Thyroid gland (tissue), 4 donors: ENCODE measurements around the gene MRPL36. TPM values are rescaled to one million over a fixed set of nuclear protein-coding genes. Genes with fewer than 3 reads are reported as not detected.

Experiments used
- DNase-seq, 2 donors: peaks; one replicate each; pipeline ENCODE4 v3.0.0-alpha.2; 2019
- H3K27ac ChIP-seq, 3 donors: fragments of 200-600 bp; sonication (generic); 1 replicate in 2 of 3; 2 replicates in 1 of 3; pipeline ENCODE4 v1.5.1; 2016 to 2019; ENCODE audit warnings: mild to moderate bottlenecking in 1 of 3, moderate library complexity in 1 of 3
- H3K27me3 ChIP-seq: fragments of 200-600 bp; sonication (generic); one replicate; pipeline ENCODE4 v1.5.1; 2019
- H3K36me3 ChIP-seq, 2 donors: fragments of 200-600 bp; sonication (generic); one replicate each; pipeline ENCODE4 v1.5.1; 2016 to 2019
- H3K4me1 ChIP-seq, 2 donors: fragments of 200-600 bp; sonication (generic); one replicate each; pipeline ENCODE4 v1.5.1; 2017 to 2019
- H3K4me3 ChIP-seq, 3 donors: fragments of 200-600 bp; sonication (generic); replicated peaks in 1 of 3; 1 replicate in 2 of 3; 2 replicates in 1 of 3; pipeline ENCODE4 v1.5.1; 2016; ENCODE audit warnings: mild to moderate bottlenecking in 1 of 3
- H3K9me3 ChIP-seq: fragments of 200-600 bp; sonication (generic); one replicate; pipeline ENCODE4 v1.5.1; 2017
- POLR2A ChIP-seq, 2 donors: fragments of 450-650 bp; IDR thresholded peaks; one replicate each; pipeline ENCODE4 v1.6.1; 2017; ENCODE audit warnings: antibody characterized with exemption in 2 of 2, mild to moderate bottlenecking in 2 of 2, moderate library complexity in 1 of 2
- WGBS, 2 donors: methylation state at CpG; one replicate each; pipeline ENCODE4 v1.1.5; 2017; 5-methylcytosine and 5-hydroxymethylcytosine counted together
- intact Hi-C: fragments of 100-400 bp; cut with DNase I; formaldehyde crosslinking; loops from one replicate; pipeline ENCODE4 v1.15.1; 2023
- total RNA-seq, 4 donors: library from RNA; depleted of rRNA; stranded (reverse); fragments of >200 nt; gene quantifications; one replicate each; pipeline ENCODE4 v1.2.3, GENCODE V29; 2016
- TF ChIP-seq, protein P1 (sequence below), 6 experiments: fragments of 200-600 bp in 3 of 6; fragments of 450-650 bp in 3 of 6; sonication (generic) in 3 of 6; IDR thresholded peaks; one replicate each; pipeline ENCODE4 v1.5.1; 2016 to 2019; ENCODE audit warnings: antibody characterized with exemption in 6 of 6, mild to moderate bottlenecking in 2 of 6, inconsistent platforms in 1 of 6, moderate library complexity in 1 of 6

The MRPL36 gene
- total RNA-seq, 4 donors from 2014 or later = 10.4 to 41.7 (median 33.6) TPM

GRCh38 chr5:1838013-1838412 lies 38.4 kb upstream of the MRPL36 start:
- no peak for TF ChIP-seq POLR2A (IDR thresholded peaks at IDR 0.05)
- TF ChIP-seq, protein P1, sequence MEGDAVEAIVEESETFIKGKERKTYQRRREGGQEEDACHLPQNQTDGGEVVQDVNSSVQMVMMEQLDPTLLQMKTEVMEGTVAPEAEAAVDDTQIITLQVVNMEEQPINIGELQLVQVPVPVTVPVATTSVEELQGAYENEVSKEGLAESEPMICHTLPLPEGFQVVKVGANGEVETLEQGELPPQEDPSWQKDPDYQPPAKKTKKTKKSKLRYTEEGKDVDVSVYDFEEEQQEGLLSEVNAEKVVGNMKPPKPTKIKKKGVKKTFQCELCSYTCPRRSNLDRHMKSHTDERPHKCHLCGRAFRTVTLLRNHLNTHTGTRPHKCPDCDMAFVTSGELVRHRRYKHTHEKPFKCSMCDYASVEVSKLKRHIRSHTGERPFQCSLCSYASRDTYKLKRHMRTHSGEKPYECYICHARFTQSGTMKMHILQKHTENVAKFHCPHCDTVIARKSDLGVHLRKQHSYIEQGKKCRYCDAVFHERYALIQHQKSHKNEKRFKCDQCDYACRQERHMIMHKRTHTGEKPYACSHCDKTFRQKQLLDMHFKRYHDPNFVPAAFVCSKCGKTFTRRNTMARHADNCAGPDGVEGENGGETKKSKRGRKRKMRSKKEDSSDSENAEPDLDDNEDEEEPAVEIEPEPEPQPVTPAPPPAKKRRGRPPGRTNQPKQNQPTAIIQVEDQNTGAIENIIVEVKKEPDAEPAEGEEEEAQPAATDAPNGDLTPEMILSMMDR (IDR thresholded peaks at IDR 0.05) = no peak
- Histone ChIP-seq H3K36me3 (no peaks in the 10 kb centered on the region), H3K9me3 (no peaks in the 10 kb centered on the region), H3K27ac (no peak overlapping the region), H3K4me1 (no peaks in the 10 kb centered on the region), H3K27me3 (no peaks in the 10 kb centered on the region), H3K4me3 (no peak overlapping the region)
- 84 to 90% methylated on average over 6 to 8 of the region's 9 CpGs for WGBS, 2 donors
- DNase-seq = no peak
- intact Hi-C loops = no loop called here

GRCh38 chr5:1836891-1837880 lies 37.5 kb upstream of the MRPL36 start:
- H3K36me3 ChIP-seq = no peaks in the 10 kb centered on the region
- 75 to 77% methylated on average over 15 to 28 of the region's 32 CpGs for WGBS, 2 donors
- H3K4me1 ChIP-seq = no peaks in the 10 kb centered on the region
- H3K27ac ChIP-seq = no peak overlapping the region
- no peaks in the 10 kb centered on the region for H3K9me3 ChIP-seq
- no peak overlapping the region for H3K4me3 ChIP-seq
- intact Hi-C loops = no loop called here
- DNase-seq = no peak
- no peak for TF ChIP-seq POLR2A (IDR thresholded peaks at IDR 0.05)
- TF ChIP-seq, protein P1 (IDR thresholded peaks at IDR 0.05) = no peak
- no peaks in the 10 kb centered on the region for H3K27me3 ChIP-seq

- no peak for TF ChIP-seq POLR2A (IDR thresholded peaks at IDR 0.05)
- TF ChIP-seq, protein P1 (IDR thresholded peaks at IDR 0.05) = no peak
Measured at GRCh38 chr5:1836176-1836890, 36.7 kb upstream of the MRPL36 start.

GRCh38 chr5:1835431-1835830 lies 35.8 kb upstream of the MRPL36 start:
- DNase-seq = no peak
- intact Hi-C loops = no loop called here
- WGBS, 2 donors = 83 to 86% methylated on average over 13 of the region's 13 CpGs

More at GRCh38 chr5:1836176-1836890, 36.7 kb upstream of the MRPL36 start:
- no peak overlapping the region for H3K4me3 ChIP-seq
- no peak for DNase-seq
- H3K27me3 ChIP-seq = no peaks in the 10 kb centered on the region
- intact Hi-C loops = no loop called here
- 71 to 73% methylated on average over 23 of the region's 23 CpGs for WGBS, 2 donors
- H3K4me1 ChIP-seq = no peaks in the 10 kb centered on the region
- H3K36me3 ChIP-seq = no peaks in the 10 kb centered on the region
- no peaks in the 10 kb centered on the region for H3K9me3 ChIP-seq
- no peak overlapping the region for H3K27ac ChIP-seq

More at GRCh38 chr5:1835431-1835830, 35.8 kb upstream of the MRPL36 start:
- H3K27ac ChIP-seq = no peak overlapping the region
- no peak overlapping the region for H3K4me3 ChIP-seq
- no peaks in the 10 kb centered on the region for H3K27me3 ChIP-seq
- TF ChIP-seq, protein P1 (IDR thresholded peaks at IDR 0.05) = no peak
- no peak for TF ChIP-seq POLR2A (IDR thresholded peaks at IDR 0.05)
- H3K9me3 ChIP-seq = no peaks in the 10 kb centered on the region
- no peaks in the 10 kb centered on the region for H3K36me3 ChIP-seq
- no peaks in the 10 kb centered on the region for H3K4me1 ChIP-seq
